ENCODE measurements around the gene FLT3. TPM values are rescaled to one million over a fixed set of nuclear protein-coding genes. Genes with fewer than 3 reads are reported as not detected.

Gene FLT3
- total and polyA plus RNA-seq, 10 of the 15 experiments (the other 5 are each of a cell fraction or from before 2014, with no cell fraction given) = 0.04 to 0.19 (median 0.11) TPM; not detected in 1

- ChIA-PET CTCF (interaction anchor here (1.1 kb wide), 1 partner anchor 12 kb away, joined by 5 read pairs; no protein-coding TSS in a partner anchor), SMC1A (ENCODE audit: uncharacterized antibody, unreplicated experiment) (interaction anchor here (0.9 to 2.2 kb wide), 3 partner anchors 11 to 26 kb away, joined by 3 to 6 read pairs (median 3); no protein-coding TSS in a partner anchor), POLR2A (interaction anchor here (1.2 kb wide), 1 partner anchor 83 kb away, joined by 3 read pairs; no protein-coding TSS in a partner anchor), RAD21 (ENCODE audit: unreplicated experiment) (no interaction called here)
- H3K27ac ChIP-seq (ENCODE audit: control insufficient read depth, insufficient read depth) = no peak overlapping the region
- no peak overlapping the region for H2AFZ ChIP-seq (ENCODE audit: control insufficient read depth, low read depth, low read length)
- H3K9ac ChIP-seq (ENCODE audit: control insufficient read depth, insufficient read depth, low read length) = no peak overlapping the region
- H3K4me2 ChIP-seq (ENCODE audit: control insufficient read depth, insufficient read depth) = no peak overlapping the region
- H4K20me1 ChIP-seq (ENCODE audit: control insufficient read depth, insufficient read depth) = no peaks in the 10 kb centered on the region
- TF ChIP-seq CREB1 (IDR thresholded peaks at IDR 0.05; ENCODE audit: low read depth) (no peak), POLR2AphosphoS2 (IDR thresholded peaks at IDR 0.05; ENCODE audit: low read depth, low read length) (no peak), PRDM15 (CRISPR knock-in tag; IDR thresholded peaks at IDR 0.05) (no peak), MLLT1 (IDR thresholded peaks at IDR 0.05) (no peak), TCF7 (IDR thresholded peaks at IDR 0.05; ENCODE audit: borderline replicate concordance) (no peak), ELK1 (IDR thresholded peaks at IDR 0.05; ENCODE audit: low read depth, low read length) (no peak), GATAD2B (conservative IDR thresholded peaks at IDR 0.05; ENCODE audit: low read depth) (no peak), ZSCAN29 (IDR thresholded peaks at IDR 0.05) (no peak)
- no peak for FAIRE-seq
- in situ Hi-C loops (cut with MboI) (no loop called here), intact Hi-C loops (cut with micrococcal nuclease; ENCODE audit: unreplicated experiment) (no loop called here)
- no peaks in the 10 kb centered on the region for H3K27me3 ChIP-seq (replicated peaks in 1 of 2; ENCODE audit: control insufficient read depth in 2 of 2, insufficient read depth in 2 of 2, low read length in 1 of 2)
- no peaks in the 10 kb centered on the region for H3K4me1 ChIP-seq (ENCODE audit: control insufficient read depth, insufficient read depth, low read length)
- no peak overlapping the region for H3K4me3 ChIP-seq
- no TSS peak for BruUV-seq (replicated peaks)
- DNase-seq (ENCODE audit: low read depth, low spot score) = no peak
- H3K36me3 ChIP-seq (ENCODE audit: control insufficient read depth in 2 of 2, insufficient read depth in 2 of 2, low read length in 1 of 2) = no peaks in the 10 kb centered on the region
- ATAC-seq = no peak
- H3K9me3 ChIP-seq (replicated peaks; ENCODE audit: control insufficient read depth, insufficient read depth, low read length) = no peaks in the 10 kb centered on the region
- H3K79me2 ChIP-seq (ENCODE audit: control insufficient read depth, insufficient read depth, low read length) = no peaks in the 10 kb centered on the region
These were observed 28.6 kb upstream of the FLT3 start for GRCh38 chr13:28128926-28129325.
